ENCODE results near the gene SH3RF3.

SH3RF3 gene

DNA sequence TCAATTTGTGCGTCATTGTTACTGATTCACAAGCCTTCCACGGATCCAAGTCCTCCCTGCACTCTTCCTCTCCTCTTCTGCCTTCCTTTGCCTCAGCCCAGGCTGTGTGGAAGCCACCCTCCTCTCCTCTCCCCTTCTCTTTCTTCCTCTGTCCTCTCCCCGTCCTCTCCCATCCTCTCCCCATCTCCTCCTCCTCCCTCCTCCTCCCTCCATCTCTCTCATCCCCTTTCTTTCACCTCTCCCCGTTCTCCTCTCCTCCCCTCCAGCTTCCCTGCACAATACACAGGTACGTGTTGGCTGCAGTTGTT is 301.3 kb downstream of the SH3RF3 start:
- TF ChIP-seq, protein P1, sequence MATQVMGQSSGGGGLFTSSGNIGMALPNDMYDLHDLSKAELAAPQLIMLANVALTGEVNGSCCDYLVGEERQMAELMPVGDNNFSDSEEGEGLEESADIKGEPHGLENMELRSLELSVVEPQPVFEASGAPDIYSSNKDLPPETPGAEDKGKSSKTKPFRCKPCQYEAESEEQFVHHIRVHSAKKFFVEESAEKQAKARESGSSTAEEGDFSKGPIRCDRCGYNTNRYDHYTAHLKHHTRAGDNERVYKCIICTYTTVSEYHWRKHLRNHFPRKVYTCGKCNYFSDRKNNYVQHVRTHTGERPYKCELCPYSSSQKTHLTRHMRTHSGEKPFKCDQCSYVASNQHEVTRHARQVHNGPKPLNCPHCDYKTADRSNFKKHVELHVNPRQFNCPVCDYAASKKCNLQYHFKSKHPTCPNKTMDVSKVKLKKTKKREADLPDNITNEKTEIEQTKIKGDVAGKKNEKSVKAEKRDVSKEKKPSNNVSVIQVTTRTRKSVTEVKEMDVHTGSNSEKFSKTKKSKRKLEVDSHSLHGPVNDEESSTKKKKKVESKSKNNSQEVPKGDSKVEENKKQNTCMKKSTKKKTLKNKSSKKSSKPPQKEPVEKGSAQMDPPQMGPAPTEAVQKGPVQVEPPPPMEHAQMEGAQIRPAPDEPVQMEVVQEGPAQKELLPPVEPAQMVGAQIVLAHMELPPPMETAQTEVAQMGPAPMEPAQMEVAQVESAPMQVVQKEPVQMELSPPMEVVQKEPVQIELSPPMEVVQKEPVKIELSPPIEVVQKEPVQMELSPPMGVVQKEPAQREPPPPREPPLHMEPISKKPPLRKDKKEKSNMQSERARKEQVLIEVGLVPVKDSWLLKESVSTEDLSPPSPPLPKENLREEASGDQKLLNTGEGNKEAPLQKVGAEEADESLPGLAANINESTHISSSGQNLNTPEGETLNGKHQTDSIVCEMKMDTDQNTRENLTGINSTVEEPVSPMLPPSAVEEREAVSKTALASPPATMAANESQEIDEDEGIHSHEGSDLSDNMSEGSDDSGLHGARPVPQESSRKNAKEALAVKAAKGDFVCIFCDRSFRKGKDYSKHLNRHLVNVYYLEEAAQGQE (IDR thresholded peaks at IDR 0.05; ENCODE audit: insufficient read depth in 1 of 2, low read depth in 2 of 2, low read length in 2 of 2): no peak
- no peak for TF ChIP-seq FOXP2 (optimal IDR thresholded peaks at IDR 0.05; ENCODE audit: borderline replicate concordance, extremely low read depth, extremely low read length, insufficient read depth)
- no peak for TF ChIP-seq POLR2AphosphoS5 (IDR thresholded peaks at IDR 0.05; ENCODE audit: low read depth, low read length)
- TF ChIP-seq SIN3A (IDR thresholded peaks at IDR 0.05; ENCODE audit: borderline replicate concordance, insufficient read depth, low read length): no peak
- no peak for TF ChIP-seq TAF1 (IDR thresholded peaks at IDR 0.05; ENCODE audit: borderline replicate concordance, insufficient read depth, low read length)

DNA sequence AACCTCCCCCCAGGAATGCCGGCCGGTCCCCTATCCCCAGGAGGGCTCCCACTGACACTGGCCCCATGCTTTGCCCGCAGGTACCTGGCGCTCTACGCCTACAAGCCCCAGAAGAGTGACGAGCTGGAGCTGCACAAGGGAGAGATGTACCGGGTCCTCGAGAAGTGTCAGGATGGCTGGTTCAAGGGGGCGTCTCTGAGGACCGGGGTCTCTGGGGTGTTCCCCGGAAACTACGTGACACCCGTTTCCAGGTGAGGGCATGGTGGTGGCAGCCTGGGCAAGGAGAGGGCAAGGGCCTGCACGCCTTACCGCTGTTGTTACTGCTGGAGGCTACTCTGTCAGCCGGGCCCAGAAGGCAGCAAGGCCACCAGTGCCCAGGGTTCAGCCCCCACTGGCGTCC is 303.4 kb downstream of the SH3RF3 start:
- no peak for TF ChIP-seq SIN3A (IDR thresholded peaks at IDR 0.05; ENCODE audit: borderline replicate concordance, insufficient read depth, low read length)
- TF ChIP-seq POLR2AphosphoS5 (IDR thresholded peaks at IDR 0.05; ENCODE audit: low read depth, low read length): no peak
- no peak for TF ChIP-seq TAF1 (IDR thresholded peaks at IDR 0.05; ENCODE audit: borderline replicate concordance, insufficient read depth, low read length)
- TF ChIP-seq, protein P1 (IDR thresholded peaks at IDR 0.05; ENCODE audit: insufficient read depth in 1 of 2, low read depth in 2 of 2, low read length in 2 of 2): no peak
- no peak for TF ChIP-seq FOXP2 (optimal IDR thresholded peaks at IDR 0.05; ENCODE audit: borderline replicate concordance, extremely low read depth, extremely low read length, insufficient read depth)

DNA sequence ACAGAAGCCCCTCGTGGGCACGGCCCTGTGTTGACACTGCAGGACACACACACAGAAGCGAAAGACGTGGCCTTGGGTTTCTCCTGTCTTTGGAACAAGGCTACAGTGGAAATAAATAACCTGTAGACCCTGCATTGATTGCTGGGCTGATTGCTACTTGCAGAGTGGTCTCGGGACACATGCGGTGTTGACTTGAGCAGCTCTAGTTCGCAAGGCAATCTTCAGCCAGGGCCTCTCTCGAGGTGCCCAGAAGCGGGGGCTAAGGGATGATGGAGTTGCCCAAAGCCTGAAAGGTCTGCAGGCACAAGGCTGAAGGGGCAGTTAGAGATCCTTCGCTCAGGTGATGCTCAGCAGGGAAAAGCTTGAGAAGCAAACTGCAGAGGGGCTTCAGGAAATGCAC is 304.5 kb downstream of the SH3RF3 start:
- TF ChIP-seq, protein P1 (IDR thresholded peaks at IDR 0.05; ENCODE audit: insufficient read depth in 1 of 2, low read depth in 2 of 2, low read length in 2 of 2): no peak
- TF ChIP-seq POLR2AphosphoS5 (IDR thresholded peaks at IDR 0.05; ENCODE audit: low read depth, low read length) (no peak), SIN3A (IDR thresholded peaks at IDR 0.05; ENCODE audit: borderline replicate concordance, insufficient read depth, low read length) (no peak), FOXP2 (optimal IDR thresholded peaks at IDR 0.05; ENCODE audit: borderline replicate concordance, extremely low read depth, extremely low read length, insufficient read depth) (no peak), TAF1 (IDR thresholded peaks at IDR 0.05; ENCODE audit: borderline replicate concordance, insufficient read depth, low read length) (no peak)

DNA sequence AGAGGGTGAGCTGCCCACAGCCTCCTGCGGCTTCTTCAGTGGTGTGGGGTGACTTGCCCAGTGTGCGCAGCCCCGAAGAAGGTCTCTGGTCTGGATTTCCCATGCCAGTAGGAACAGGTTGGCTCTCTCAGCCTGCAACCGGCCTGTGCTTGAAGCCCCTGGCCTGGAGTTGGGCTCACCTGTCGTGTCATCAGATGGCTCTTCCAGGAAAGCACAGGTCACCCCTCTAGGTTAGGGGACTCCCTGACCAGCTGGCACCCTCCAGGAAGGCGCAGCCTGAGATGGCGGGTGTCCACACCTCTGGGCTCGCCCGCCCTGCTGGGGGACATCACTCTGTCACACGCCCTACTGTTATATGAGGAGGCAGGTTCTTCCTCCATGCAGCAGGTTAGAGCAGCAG is 304.9 kb downstream of the SH3RF3 start:
- TF ChIP-seq SIN3A (IDR thresholded peaks at IDR 0.05; ENCODE audit: borderline replicate concordance, insufficient read depth, low read length) (no peak), TAF1 (IDR thresholded peaks at IDR 0.05; ENCODE audit: borderline replicate concordance, insufficient read depth, low read length) (no peak), FOXP2 (optimal IDR thresholded peaks at IDR 0.05; ENCODE audit: borderline replicate concordance, extremely low read depth, extremely low read length, insufficient read depth) (no peak)

DNA sequence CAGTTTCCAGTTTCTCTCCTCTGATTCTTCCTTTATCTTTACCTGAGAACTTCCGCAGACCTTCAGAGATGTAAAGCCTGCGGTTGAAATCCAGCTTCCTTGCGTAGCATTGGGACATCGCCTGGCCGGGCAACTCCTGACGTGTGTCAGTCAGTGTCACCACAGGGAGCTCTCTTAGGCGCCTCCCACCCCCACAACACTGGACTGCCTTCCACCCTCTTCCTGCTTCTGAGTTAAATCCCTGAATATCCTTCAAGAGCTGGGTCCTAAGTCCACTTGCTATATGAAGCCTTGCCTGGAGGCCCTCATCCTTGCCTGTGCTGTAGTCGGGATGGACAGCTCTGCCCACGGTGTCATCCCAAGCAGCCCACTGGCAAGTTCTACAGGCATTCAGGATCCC is 305.3 kb downstream of the SH3RF3 start:
- TF ChIP-seq TAF1 (IDR thresholded peaks at IDR 0.05; ENCODE audit: borderline replicate concordance, insufficient read depth, low read length) (no peak), POLR2AphosphoS5 (IDR thresholded peaks at IDR 0.05; ENCODE audit: low read depth, low read length) (no peak), SIN3A (IDR thresholded peaks at IDR 0.05; ENCODE audit: borderline replicate concordance, insufficient read depth, low read length) (no peak), FOXP2 (optimal IDR thresholded peaks at IDR 0.05; ENCODE audit: borderline replicate concordance, extremely low read depth, extremely low read length, insufficient read depth) (no peak)
- TF ChIP-seq, protein P1 (IDR thresholded peaks at IDR 0.05; ENCODE audit: insufficient read depth in 1 of 2, low read depth in 2 of 2, low read length in 2 of 2): no peak
